Endothelial cell of umbilical vein (primary cell): Measurements from ENCODE around the gene GRIFIN. TPM values are rescaled to one million over a fixed set of nuclear protein-coding genes. Genes with fewer than 3 reads are reported as not detected.

Experiments
- BruUV-seq: library from RNA; stranded (reverse); fragments of 400-500 nt; replicated peaks from 2 replicates; lab custom pipeline; 2021; lab: Mats Ljungman, UMichigan
- CTCF ChIA-PET: fragments of 300-600, 350-600 bp; sonication (Branson Sonifier 250); formaldehyde crosslinking; loops from one replicate; lab custom pipeline; 2021; ENCODE audit warnings: antibody characterized with exemption, inconsistent platforms; lab: Charles Lee
- POLR2A ChIA-PET: fragments of 300-600, 350-600 bp; sonication (Branson Sonifier 250); formaldehyde crosslinking; loops from one replicate; lab custom pipeline; 2021; ENCODE audit warnings: antibody characterized with exemption, inconsistent platforms; lab: Charles Lee
- DNase-seq: peaks from one replicate; pipeline ENCODE4 v3.0.0-alpha.2; 2011; ENCODE audit warnings: low read depth, low spot score
- FAIRE-seq: peaks from 2 replicates; lab custom pipeline; 2011; peaks lifted over from hg19 to GRCh38; lab: Jason Lieb, UNC
- H2AFZ ChIP-seq: 2 replicates; pipeline ENCODE4 v1.6.0; 2012; ENCODE audit warnings: low read depth, low read length, control low read depth, inconsistent platforms
- H3K27ac ChIP-seq: 2 replicates; pipeline ENCODE4 v1.5.1; 2011; ENCODE audit warnings: low read depth, mild to moderate bottlenecking, control low read depth, low read length, moderate library complexity; ENCODE audit not compliant: insufficient read depth
- H3K27me3 ChIP-seq, 2 experiments: 2 replicates each; pipeline versions ENCODE4 v1.6.0 to v1.6.1; 2011; ENCODE audit warnings: low read length in 2 of 2, mixed read lengths in 1 of 2; ENCODE audit not compliant: control insufficient read depth in 2 of 2, insufficient read depth in 2 of 2
- H3K36me3 ChIP-seq, 2 experiments: 2 replicates in 1 of 2; 3 replicates in 1 of 2; pipeline ENCODE4 v1.5.1; 2011; ENCODE audit warnings: low read length in 2 of 2, mild to moderate bottlenecking in 1 of 2, moderate library complexity in 1 of 2; ENCODE audit not compliant: control insufficient read depth in 2 of 2, insufficient read depth in 2 of 2; ENCODE audit errors: extremely low read depth in 1 of 2
- H3K4me1 ChIP-seq: 3 replicates; pipeline ENCODE4 v1.5.1; 2011; ENCODE audit warnings: mild to moderate bottlenecking, low read length; ENCODE audit not compliant: control insufficient read depth, insufficient read depth; ENCODE audit errors: extremely low read depth
- H3K4me2 ChIP-seq: 2 replicates; pipeline ENCODE4 v1.6.1; 2011; ENCODE audit warnings: low read length, control low read depth, mixed read lengths; ENCODE audit not compliant: insufficient read depth
- H3K4me3 ChIP-seq, 3 experiments: fragments of 200-600 bp in 1 of 3; sonication (generic), shearing (Covaris generic) in 1 of 3; replicated peaks in 1 of 3; 2 replicates each; pipeline ENCODE4 v1.5.1; 2011 to 2016; ENCODE audit warnings: control low read depth in 3 of 3, low read length in 3 of 3, mild to moderate bottlenecking in 2 of 3, inconsistent platforms in 1 of 3, low read depth in 1 of 3, moderate library complexity in 1 of 3; ENCODE audit not compliant: insufficient read depth in 1 of 3
- H3K79me2 ChIP-seq: 2 replicates; pipeline ENCODE4 v1.6.0; 2012; ENCODE audit warnings: low read length, inconsistent platforms; ENCODE audit not compliant: control insufficient read depth, insufficient read depth
- H3K9ac ChIP-seq: replicated peaks from 2 replicates; pipeline ENCODE3; 2011; ENCODE audit warnings: low read length, control low read depth; ENCODE audit not compliant: insufficient read depth; ENCODE audit errors: extremely low read depth
- H3K9me1 ChIP-seq: replicated peaks from 3 replicates; pipeline ENCODE4 v1.6.0; 2011; ENCODE audit warnings: mild to moderate bottlenecking, low read length; ENCODE audit not compliant: control insufficient read depth, insufficient read depth; ENCODE audit errors: extremely low read depth
- H3K9me3 ChIP-seq: replicated peaks from 2 replicates; pipeline ENCODE4 v1.5.1; 2012; ENCODE audit warnings: low read length, inconsistent platforms; ENCODE audit not compliant: control insufficient read depth, insufficient read depth
- H4K20me1 ChIP-seq: replicated peaks from 2 replicates; pipeline ENCODE3; 2011; ENCODE audit warnings: mild to moderate bottlenecking, low read length; ENCODE audit not compliant: control insufficient read depth, insufficient read depth; ENCODE audit errors: extremely low read depth
- CTCF ChIP-seq, 2 donors: IDR thresholded peaks; 1 replicate in 1 of 2; 2 replicates in 1 of 2; pipeline ENCODE4 v1.5.1; 2011; ENCODE audit warnings: low read length in 2 of 2, mild to moderate bottlenecking in 2 of 2, moderate library complexity in 2 of 2, control low read depth in 1 of 2, inconsistent platforms in 1 of 2, low read depth in 1 of 2; ENCODE audit not compliant: insufficient read depth in 1 of 2; ENCODE audit errors: extremely low read depth in 1 of 2
- EZH2 ChIP-seq: IDR thresholded peaks from 2 replicates; pipeline ENCODE4 v1.6.1; 2012; ENCODE audit warnings: borderline replicate concordance, low read depth, mild to moderate bottlenecking, moderate library complexity, low read length, inconsistent platforms; ENCODE audit not compliant: severe bottlenecking
- FOS ChIP-seq: IDR thresholded peaks from 2 replicates; pipeline ENCODE4 v1.6.1; 2011; ENCODE audit warnings: mild to moderate bottlenecking, low read length, moderate library complexity, borderline replicate concordance; ENCODE audit not compliant: insufficient read depth
- JUN ChIP-seq: IDR thresholded peaks from 2 replicates; pipeline ENCODE4 v1.6.1; 2011; ENCODE audit warnings: borderline replicate concordance, low read depth; ENCODE audit not compliant: insufficient read length, insufficient read depth
- MAX ChIP-seq: IDR thresholded peaks from 2 replicates; pipeline ENCODE4 v1.6.1; 2011; ENCODE audit not compliant: insufficient read depth, insufficient read length
- MYC ChIP-seq: IDR thresholded peaks from one replicate; pipeline ENCODE4 v1.6.1; 2011; ENCODE audit warnings: mild to moderate bottlenecking, low read depth, low read length
- POLR2A ChIP-seq: IDR thresholded peaks from 2 replicates; pipeline ENCODE4 v1.6.1; 2012; ENCODE audit warnings: low read depth, mild to moderate bottlenecking, control low read depth, low read length
- POLR2AphosphoS5 ChIP-seq: IDR thresholded peaks from 2 replicates; pipeline ENCODE4 v1.6.1; 2012; ENCODE audit warnings: low read depth, mild to moderate bottlenecking, control low read depth, low read length, moderate library complexity; ENCODE audit not compliant: insufficient read depth
- dilution Hi-C: fragments of 300-500 bp; cut with MboI; formaldehyde crosslinking; loops from one replicate; pipeline ENCODE4 v1.15.0; 2019; ENCODE audit warnings: low sequenced_read_pairs; ENCODE audit not compliant: extremely low pct_ligation_motif_present
- intact Hi-C: fragments of 100-400 bp; cut with micrococcal nuclease; formaldehyde crosslinking; loops from one replicate; pipeline ENCODE4 v1.10.0; 2022
- polyA plus RNA-seq, 4 experiments: library from polyadenylated mRNA; depleted of rRNA in 3 of 4; stranded (reverse) in 3 of 4; unstranded in 1 of 4; fragments of >200 nt; gene quantifications; 2 replicates each; pipeline versions ENCODE4 v1.2.1 to v1.2.3, GENCODE V29; 2011 to 2012; ENCODE audit warnings: missing spikeins in 1 of 4
- total RNA-seq: library from RNA; stranded (reverse); gene quantifications from 2 replicates; pipeline ENCODE4 v1.2.3, GENCODE V29; 2021

The GRIFIN gene
- total and polyA plus RNA-seq, 2 donors (not counting 3 experiments of a cell fraction or from before 2014, with no cell fraction given), result not detected

GRCh38 chr7:2499181-2499580, 23.0 kb upstream of the GRIFIN start:
- ChIA-PET POLR2A (no interaction called here), CTCF (interaction anchor here (1.2 to 2.5 kb wide), 2 partner anchors 30 to 109 kb away, joined by 3 to 16 read pairs; no protein-coding TSS in a partner anchor)
- FAIRE-seq, result no peak
- Histone ChIP-seq H3K27me3 (no peaks in the 10 kb centered on the region), H3K9ac (no peak overlapping the region), H3K9me3 (no peaks in the 10 kb centered on the region), H4K20me1 (no peaks in the 10 kb centered on the region), H3K9me1 (no peaks in the 10 kb centered on the region), H2AFZ (no peak overlapping the region), H3K4me3 (no peak overlapping the region), H3K4me2 (no peak overlapping the region), H3K79me2 (no peaks in the 10 kb centered on the region), H3K4me1 (no peaks in the 10 kb centered on the region), H3K27ac (no peak overlapping the region), H3K36me3 (no peaks in the 10 kb centered on the region)
- BruUV-seq, result no TSS peak
- DNase-seq, result no peak
- intact Hi-C loops, result no loop called here
- dilution Hi-C loops, result no loop called here
- TF ChIP-seq EZH2, result no peak
- no peak for TF ChIP-seq MYC
- no peak for TF ChIP-seq MAX
- no peak for TF ChIP-seq JUN

GRCh38 chr7:2498708-2499107, 22.5 kb upstream of the GRIFIN start:
- intact Hi-C loops, result no loop called here

More at GRCh38 chr7:2498708-2499107, 22.5 kb upstream of the GRIFIN start:
- Histone ChIP-seq H4K20me1 (no peaks in the 10 kb centered on the region), H3K4me1 (no peaks in the 10 kb centered on the region), H3K27me3 (no peaks in the 10 kb centered on the region), H3K79me2 (no peaks in the 10 kb centered on the region), H2AFZ (no peak overlapping the region), H3K36me3 (no peaks in the 10 kb centered on the region), H3K4me3 (no peak overlapping the region), H3K9ac (no peak overlapping the region), H3K9me3 (no peaks in the 10 kb centered on the region), H3K9me1 (no peaks in the 10 kb centered on the region), H3K27ac (no peak overlapping the region), H3K4me2 (no peak overlapping the region)
- CTCF ChIA-PET, result interaction anchor here (0.6 to 2.5 kb wide), 6 partner anchors 19 to 831 kb away, joined by 3 to 16 read pairs (median 3); no protein-coding TSS in a partner anchor
- DNase-seq (no peak), FAIRE-seq (no peak)
- POLR2A ChIA-PET, result no interaction called here
- dilution Hi-C loops, result no loop called here
- BruUV-seq, result no TSS peak
- TF ChIP-seq EZH2, result no peak
- no peak for TF ChIP-seq POLR2AphosphoS5
- TF ChIP-seq FOS, result no peak
- no peak for TF ChIP-seq POLR2A
- TF ChIP-seq CTCF (IDR thresholded peaks at IDR 0.05; ENCODE audit: extremely low read depth in 1 of 2, insufficient read depth in 1 of 2, low read depth in 1 of 2, low read length in 2 of 2), result no peak
- TF ChIP-seq MAX, result no peak
- no peak for TF ChIP-seq MYC
